Kidney epithelial cell (primary cell): Measurements from ENCODE around the gene CEP290. TPM values are rescaled to one million over a fixed set of nuclear protein-coding genes. Genes with fewer than 3 reads are reported as not detected.
A peak's percentile ranks its signal among the peaks of the same experiment; 100 is the strongest.
"Not testable (repeated sequence)": the region's sequence is repeated elsewhere in the genome, so short reads cannot be mapped to it uniquely, and the experiment has no call there.

Experiments used
- DNase-seq: peaks from one replicate; pipeline ENCODE4 v3.0.0-alpha.2; 2010; ENCODE audit warnings: low read depth
- H3K27me3 ChIP-seq: 2 replicates; pipeline ENCODE4 v1.6.0; 2011; ENCODE audit warnings: low read length; ENCODE audit not compliant: control insufficient read depth, insufficient read depth
- H3K36me3 ChIP-seq: 2 replicates; pipeline ENCODE4 v1.5.1; 2011; ENCODE audit warnings: low read length; ENCODE audit not compliant: control insufficient read depth, insufficient read depth
- H3K4me3 ChIP-seq: 2 replicates; pipeline ENCODE4 v1.5.1; 2011; ENCODE audit warnings: low read depth, mild to moderate bottlenecking, control low read depth, low read length
- total RNA-seq: library from RNA; depleted of rRNA; stranded (reverse); fragments of >200 nt; gene quantifications from 2 replicates; pipeline ENCODE4 v1.2.3, GENCODE V29; 2015
- TF ChIP-seq, protein P1 (sequence below): IDR thresholded peaks from 2 replicates; pipeline ENCODE4 v1.5.1; 2011; ENCODE audit warnings: mild to moderate bottlenecking, moderate library complexity, low read length, control low read depth, inconsistent platforms; ENCODE audit not compliant: insufficient read depth, poor library complexity, severe bottlenecking

The CEP290 gene
- total RNA-seq, 1 donor from 2014 or later = 19.3 TPM

DNA sequence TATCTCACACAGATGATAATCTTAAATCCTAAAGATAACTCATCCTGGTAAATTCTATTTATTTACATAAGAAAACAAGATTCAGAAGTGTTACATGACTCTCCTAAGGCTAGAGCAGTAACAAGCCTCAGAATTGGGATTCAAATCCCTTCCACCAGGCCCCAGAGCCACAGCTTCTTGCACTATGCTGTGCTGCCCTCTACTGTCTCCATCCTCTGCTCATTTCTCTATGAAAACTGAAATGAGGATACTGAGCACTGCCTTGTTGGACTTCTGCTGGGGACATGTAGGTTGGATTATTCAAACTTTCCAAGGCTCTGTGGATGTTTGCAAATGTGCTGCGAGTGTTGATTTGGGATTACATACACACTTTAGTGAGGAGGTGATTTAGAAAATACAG lies 89.2 kb downstream of the CEP290 start:
- Histone ChIP-seq H3K36me3 (no peaks in the 10 kb centered on the region), H3K27me3 (no peaks in the 10 kb centered on the region), H3K4me3 (no peak overlapping the region)
- TF ChIP-seq, protein P1, sequence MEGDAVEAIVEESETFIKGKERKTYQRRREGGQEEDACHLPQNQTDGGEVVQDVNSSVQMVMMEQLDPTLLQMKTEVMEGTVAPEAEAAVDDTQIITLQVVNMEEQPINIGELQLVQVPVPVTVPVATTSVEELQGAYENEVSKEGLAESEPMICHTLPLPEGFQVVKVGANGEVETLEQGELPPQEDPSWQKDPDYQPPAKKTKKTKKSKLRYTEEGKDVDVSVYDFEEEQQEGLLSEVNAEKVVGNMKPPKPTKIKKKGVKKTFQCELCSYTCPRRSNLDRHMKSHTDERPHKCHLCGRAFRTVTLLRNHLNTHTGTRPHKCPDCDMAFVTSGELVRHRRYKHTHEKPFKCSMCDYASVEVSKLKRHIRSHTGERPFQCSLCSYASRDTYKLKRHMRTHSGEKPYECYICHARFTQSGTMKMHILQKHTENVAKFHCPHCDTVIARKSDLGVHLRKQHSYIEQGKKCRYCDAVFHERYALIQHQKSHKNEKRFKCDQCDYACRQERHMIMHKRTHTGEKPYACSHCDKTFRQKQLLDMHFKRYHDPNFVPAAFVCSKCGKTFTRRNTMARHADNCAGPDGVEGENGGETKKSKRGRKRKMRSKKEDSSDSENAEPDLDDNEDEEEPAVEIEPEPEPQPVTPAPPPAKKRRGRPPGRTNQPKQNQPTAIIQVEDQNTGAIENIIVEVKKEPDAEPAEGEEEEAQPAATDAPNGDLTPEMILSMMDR = peak; percentile 63
- DNase-seq = no peak

DNA sequence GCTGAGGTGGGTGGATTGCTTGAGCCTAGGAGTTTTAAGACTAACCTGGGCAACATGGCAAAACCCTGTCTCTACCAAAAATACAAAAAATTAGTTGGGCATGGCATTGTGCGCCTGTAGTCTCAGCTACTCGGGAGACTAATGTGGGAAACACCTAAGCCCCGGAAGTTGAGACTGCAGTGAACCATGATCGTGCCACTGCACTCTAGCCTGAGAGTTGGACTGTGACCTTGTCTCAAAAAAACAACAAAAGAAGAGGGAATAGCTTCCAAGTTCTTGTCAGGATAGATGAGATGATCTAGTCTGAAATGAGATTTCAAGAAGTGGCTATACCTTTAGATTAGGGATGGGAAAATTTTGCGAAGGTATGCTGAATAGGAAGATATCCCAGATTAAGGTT lies 97.9 kb downstream of the CEP290 start:
- no peaks in the 10 kb centered on the region for H3K36me3 ChIP-seq
- H3K27me3 ChIP-seq = no peaks in the 10 kb centered on the region
- TF ChIP-seq, protein P1 = no peak
- DNase-seq = no peak
- H3K4me3 ChIP-seq = no peak overlapping the region

DNA sequence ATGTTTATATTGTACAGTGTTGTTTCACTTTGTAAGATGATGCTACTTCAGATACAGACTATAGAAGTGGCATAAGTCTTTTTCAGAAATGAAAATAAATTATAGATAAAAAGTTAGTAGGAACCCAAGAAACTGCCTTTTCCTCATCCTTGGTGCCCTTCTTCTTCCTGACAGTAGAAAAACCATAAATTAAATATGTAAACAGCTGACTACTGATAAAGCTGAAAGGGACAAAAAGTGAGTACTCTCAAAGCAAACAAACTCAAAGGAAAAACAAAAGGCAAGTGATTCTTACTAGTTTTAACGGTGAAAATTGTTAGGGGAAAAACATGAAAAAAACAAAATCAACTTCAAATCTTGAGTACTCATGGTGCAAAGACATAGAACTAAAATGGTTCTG lies 104.1 kb downstream of the CEP290 start:
- H3K27me3 ChIP-seq = no peaks in the 10 kb centered on the region
- DNase-seq = no peak
- H3K4me3 ChIP-seq = no peak overlapping the region
- H3K36me3 ChIP-seq = no peaks in the 10 kb centered on the region
- TF ChIP-seq, protein P1 = no peak

DNA sequence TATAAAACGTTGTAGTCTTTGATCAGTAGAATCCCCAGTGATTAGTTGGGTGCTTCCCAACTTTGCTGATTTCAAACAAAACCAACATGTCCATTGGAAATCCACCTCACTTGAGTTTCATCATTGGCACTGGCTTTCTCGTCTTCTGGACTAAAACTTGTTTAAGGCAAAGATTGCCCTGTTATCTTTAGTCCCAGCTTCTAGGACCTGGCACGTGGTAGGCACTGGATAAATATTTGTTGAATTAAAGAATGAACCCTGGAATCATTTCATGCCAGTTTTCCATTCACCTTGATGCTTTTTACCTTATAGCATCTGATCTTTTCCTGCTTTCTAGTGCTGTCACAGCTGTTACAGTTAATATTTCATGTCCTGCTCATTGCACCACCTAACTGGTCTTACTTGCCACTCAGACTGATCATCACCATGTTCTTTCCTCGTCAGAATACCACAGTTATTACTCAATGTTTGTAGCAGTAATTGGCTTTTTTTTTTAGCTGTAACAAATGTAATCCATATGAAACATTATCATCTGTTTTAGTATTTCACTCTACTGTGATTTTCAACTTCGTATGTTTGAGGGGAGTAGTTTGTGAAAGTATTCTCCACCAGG lies 105.4 kb downstream of the CEP290 start:
- H3K27me3 ChIP-seq = no peaks in the 10 kb centered on the region
- H3K36me3 ChIP-seq = no peaks in the 10 kb centered on the region
- TF ChIP-seq, protein P1 = no peak
- no peak for DNase-seq
- peak overlapping the region; percentile 79 for H3K4me3 ChIP-seq

DNA sequence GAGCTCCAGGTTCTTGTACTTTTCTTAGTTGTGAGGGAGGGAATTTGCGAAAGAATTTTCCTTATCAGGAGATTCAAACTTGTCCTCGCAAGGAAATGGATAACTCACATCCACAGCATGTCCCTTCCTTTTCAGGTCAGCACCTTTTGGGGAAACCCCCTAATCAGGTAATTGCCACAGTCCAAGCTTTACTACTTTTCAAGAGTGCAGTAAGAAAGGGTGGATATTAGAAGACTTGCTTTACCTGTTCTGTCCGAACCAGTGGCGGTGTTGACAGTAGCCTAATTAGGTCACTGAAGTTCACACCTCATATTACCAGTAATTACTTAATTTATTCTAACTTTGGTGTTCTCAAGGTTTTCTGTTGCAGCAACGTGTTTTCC lies 106.0 kb downstream of the CEP290 start:
- Histone ChIP-seq H3K27me3 (no peaks in the 10 kb centered on the region), H3K4me3 (peak overlapping the region; percentile 79), H3K36me3 (no peaks in the 10 kb centered on the region)
- DNase-seq = no peak
- TF ChIP-seq, protein P1 = no peak

DNA sequence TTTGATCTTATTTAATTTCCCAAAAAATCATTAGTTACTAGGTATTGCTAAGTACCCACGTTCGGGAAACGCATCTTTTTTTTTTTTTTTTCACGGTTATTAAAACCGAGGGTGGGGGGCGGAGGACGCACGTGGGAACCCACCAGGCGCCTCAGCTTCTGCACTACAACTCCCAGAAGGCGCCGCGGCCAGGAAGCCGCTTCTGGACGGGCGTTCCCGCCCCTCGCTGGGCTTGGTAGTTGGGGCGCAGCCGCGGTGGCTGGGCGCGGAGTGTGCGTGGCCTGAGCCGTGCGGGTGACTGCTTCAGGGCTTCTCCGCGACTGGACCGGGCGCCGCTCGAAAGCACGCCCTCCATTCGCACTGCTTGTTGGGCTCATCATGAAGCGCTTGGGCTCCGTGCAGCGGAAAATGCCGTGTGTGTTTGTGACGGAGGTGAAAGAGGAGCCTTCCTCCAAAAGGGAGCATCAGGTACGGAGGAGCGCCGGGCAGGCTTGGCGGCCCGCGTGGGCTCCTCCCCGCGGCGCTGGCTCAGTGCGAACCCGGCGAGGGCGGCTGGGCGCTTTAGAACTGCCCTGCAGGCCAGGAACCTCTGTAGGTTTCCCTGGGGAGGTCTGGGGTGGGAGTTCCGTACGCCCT lies 106.5 kb downstream of the CEP290 start:
- TF ChIP-seq, protein P1 = no peak

DNA sequence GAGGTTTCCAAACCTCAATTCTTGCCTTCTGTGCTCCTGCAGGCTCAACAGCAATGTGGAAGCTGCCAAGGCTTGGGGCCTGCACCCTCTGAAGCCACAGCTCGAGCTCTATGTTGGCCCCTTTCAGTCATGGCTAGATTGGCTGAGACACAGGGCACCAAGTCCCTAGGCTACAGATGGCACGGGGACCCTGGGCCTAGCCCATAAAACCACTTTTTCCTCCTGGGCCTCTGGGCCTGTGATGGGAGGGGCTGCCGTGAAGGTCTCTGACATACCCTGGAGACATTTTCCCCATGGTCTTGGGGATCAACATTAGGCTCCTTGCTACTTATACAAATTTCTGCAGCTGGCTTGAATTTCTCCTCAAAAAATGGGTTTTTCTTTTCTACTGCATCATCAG lies 110.7 kb downstream of the CEP290 start:
- not testable (repeated sequence) for H3K4me3 ChIP-seq, H3K36me3 ChIP-seq, DNase-seq, H3K27me3 ChIP-seq

More for the DNA sequence above, 106.5 kb downstream of the CEP290 start:
- peak; percentile 35 for DNase-seq
- no peaks in the 10 kb centered on the region for H3K36me3 ChIP-seq
- H3K4me3 ChIP-seq = peak overlapping the region; percentile 79
- H3K27me3 ChIP-seq = no peaks in the 10 kb centered on the region
